Activated CD4-positive, CD25-positive, alpha-beta regulatory T cell treated with anti-CD3 and anti-CD28 coated beads, Interleukin-2, amount 50 U/mL, for 72 hours (primary cell): ENCODE measurements around the gene DNAJC21.

Experiments used
- DNase-seq: peaks from one replicate; pipeline ENCODE4 v3.0.0; 2021

DNAJC21 gene

GRCh38 chr5:34982823-34983222 lies 53.5 kb downstream of the DNAJC21 start:
- DNase-seq, result no peak

- no peak for DNase-seq
Measured at GRCh38 chr5:34986965-34987364, 57.6 kb downstream of the DNAJC21 start.

- DNase-seq, result no peak
Measured at GRCh38 chr5:34991486-34992238, 62.3 kb downstream of the DNAJC21 start.

DNA sequence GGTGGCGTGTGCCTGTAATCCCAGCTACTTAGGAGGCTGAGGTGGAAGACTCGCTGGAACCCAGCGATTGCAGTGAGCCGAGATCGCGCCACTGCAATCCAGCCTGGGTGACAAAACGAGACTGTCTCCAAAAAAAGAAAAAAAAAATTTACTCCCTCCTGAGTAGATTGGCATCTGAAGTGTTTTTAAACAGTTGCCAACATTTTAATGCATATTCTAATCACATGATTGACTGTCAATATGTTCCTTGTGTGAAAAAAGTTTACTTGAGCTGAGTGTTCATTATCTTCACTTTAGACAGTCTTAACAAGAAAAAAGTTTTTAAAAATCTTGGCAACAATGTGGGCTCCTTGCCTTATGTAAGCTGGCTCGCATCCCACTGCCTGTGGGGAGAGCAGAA lies 64.6 kb downstream of the DNAJC21 start:
- no peak for DNase-seq

GRCh38 chr5:34996261-34996660 lies 66.9 kb downstream of the DNAJC21 start:
- DNase-seq, result no peak

DNA sequence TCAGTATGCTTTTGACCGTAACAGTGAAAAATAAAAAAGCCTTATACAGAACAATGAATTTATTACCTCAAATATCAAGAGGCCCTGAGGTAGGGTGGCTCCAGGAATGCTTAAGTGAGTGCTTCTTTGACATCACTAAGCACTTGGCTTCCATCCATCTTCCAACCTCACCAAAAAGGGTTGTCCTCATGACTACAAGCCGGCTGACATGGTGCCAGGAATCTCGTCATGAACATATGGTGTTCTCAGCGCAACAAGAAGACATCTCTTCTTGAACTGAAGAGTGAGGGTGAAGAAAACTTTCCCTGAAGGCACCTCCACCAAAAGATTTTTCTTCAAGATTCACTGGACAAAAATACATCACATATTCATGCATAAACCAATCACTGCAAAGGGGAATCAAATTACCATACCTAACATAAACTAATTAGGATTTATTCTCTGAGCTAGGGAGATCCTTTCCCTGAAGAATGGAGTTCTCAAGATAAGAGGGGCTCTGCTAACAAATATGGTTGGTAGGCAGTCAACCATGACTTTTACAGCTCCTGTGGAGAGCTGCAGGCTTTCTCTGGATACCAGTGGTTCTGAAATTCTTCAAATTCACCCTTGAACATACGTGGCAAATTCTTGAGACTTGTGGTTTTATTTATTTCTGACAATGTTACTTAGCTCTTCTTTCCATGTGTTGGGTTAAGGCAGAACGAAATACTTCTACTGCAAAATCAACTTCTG lies 68.9 kb downstream of the DNAJC21 start:
- DNase-seq, result no peak

DNA sequence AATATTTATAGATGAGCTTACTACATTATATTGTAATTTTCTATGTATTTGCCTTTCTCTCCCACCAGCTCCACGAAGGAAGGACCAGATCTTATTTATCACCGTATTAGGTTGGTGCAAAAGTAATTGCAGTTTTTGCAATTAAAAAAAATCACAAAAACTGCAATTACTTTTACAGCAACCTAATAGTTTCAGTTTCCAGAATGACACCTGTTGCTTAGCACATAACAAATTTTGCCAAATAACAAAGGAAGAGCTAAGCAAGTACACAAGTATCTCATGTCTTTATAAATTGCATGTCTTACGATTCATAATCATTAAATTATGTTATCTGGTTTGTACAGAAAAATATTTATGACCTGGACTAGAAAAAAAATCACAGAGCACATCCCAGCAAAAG lies 72.5 kb downstream of the DNAJC21 start:
- DNase-seq, result no peak

DNA sequence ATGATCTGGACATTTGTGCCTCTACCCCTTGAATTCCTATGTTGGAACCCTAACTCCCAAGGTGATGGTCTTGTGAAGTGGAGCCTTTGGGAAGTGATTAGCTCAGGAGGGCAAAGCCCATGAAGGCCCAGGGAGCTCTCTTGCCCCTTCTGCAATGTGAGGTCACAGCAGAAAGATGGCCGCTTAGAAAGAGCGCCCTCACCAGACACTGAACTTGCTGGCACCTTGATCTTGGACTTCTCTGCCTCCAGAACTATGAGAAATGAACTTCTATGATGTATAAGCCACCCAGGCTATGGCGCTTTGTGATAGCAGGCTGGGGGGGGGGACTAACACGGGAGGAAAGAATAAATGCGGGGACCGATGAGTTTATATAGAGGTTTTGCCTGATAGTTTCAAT lies 73.1 kb downstream of the DNAJC21 start:
- DNase-seq, result no peak

- peak; percentile 58 for DNase-seq
Measured at GRCh38 chr5:35003018-35003957, 73.9 kb downstream of the DNAJC21 start.

- DNase-seq, result no peak
Measured at GRCh38 chr5:35004200-35004599, 74.8 kb downstream of the DNAJC21 start.

DNA sequence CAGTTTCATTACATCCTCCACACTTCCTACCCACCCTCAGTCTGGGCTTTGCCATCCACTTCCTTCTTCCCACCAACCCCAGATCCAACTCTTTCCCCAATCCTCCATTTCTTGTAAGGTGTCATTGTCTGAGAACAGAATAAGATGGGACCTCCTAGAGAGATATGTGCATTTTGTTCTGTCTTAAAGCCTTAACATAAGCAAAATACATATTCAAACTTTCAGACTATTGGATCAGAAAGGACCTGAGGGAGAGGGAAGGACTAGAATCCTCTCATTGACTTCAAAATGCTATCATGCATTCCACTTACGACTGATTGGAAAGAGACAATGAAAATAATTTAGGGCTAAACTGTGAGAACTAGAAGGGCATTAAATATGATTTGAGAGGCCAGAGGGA lies 75.4 kb downstream of the DNAJC21 start:
- DNase-seq, result no peak
